ENCODE results near the gene MAPK4. TPM values are rescaled to one million over a fixed set of nuclear protein-coding genes. Genes with fewer than 3 reads are reported as not detected.

MAPK4 gene
- total and polyA plus RNA-seq, 3 donors from 2014 or later: 9.3 to 18.1 (median 13.3) TPM

DNA sequence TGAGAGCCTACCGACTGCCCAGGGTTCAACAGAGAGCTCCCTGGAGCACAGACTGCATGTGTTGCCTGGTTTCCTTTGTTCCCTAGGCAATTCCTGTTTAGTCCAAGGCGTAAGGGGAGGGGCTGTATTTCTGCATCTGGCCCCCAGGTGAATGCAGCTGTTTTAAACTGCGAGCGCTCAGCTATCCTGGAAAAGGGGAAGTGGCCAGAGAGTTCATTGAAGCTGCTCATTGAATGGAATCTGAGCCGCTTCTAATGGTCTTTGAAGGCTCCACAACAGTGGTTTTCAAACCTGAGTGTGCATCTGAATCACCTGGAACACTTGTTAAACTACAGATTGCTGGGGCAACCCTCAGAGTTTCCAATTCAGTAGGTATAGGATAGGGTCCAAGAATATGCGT is 18.1 kb downstream of the MAPK4 start:
- WGBS, 2 donors: 72 to 80% methylated on average over 6 of the region's 6 CpGs
- intact Hi-C loops (cut with DNase I; ENCODE audit: low total_unique reads): no loop called here
- no peaks in the 10 kb centered on the region for H3K27me3 ChIP-seq
- H3K9me3 ChIP-seq: no peaks in the 10 kb centered on the region
- no peak overlapping the region for H3K4me3 ChIP-seq
- DNase-seq: no peak
- no peak overlapping the region for H3K27ac ChIP-seq
- no peaks in the 10 kb centered on the region for H3K4me1 ChIP-seq
- H3K36me3 ChIP-seq (ENCODE audit: low read depth, missing control alignments): no peaks in the 10 kb centered on the region
- no peak for TF ChIP-seq POLR2A (IDR thresholded peaks at IDR 0.05)
- no peak for TF ChIP-seq CTCF (IDR thresholded peaks at IDR 0.05)

- 76 to 90% methylated on average over 3 of the region's 3 CpGs for WGBS, 2 donors
- no peak overlapping the region for H3K27ac ChIP-seq
- TF ChIP-seq POLR2A (IDR thresholded peaks at IDR 0.05): no peak
- TF ChIP-seq CTCF (IDR thresholded peaks at IDR 0.05): no peak
- intact Hi-C loops (cut with DNase I; ENCODE audit: low total_unique reads): no loop called here
- no peak for DNase-seq
- no peaks in the 10 kb centered on the region for H3K4me1 ChIP-seq
- no peak overlapping the region for H3K4me3 ChIP-seq
- no peaks in the 10 kb centered on the region for H3K9me3 ChIP-seq
- no peaks in the 10 kb centered on the region for H3K27me3 ChIP-seq
- H3K36me3 ChIP-seq (ENCODE audit: low read depth, missing control alignments): no peaks in the 10 kb centered on the region
Observed at GRCh38 chr18:50578651-50579050, 18.8 kb downstream of the MAPK4 start.

- 48 to 51% methylated on average over 3 of the region's 3 CpGs for WGBS, 2 donors
- no peaks in the 10 kb centered on the region for H3K9me3 ChIP-seq
- TF ChIP-seq POLR2A (IDR thresholded peaks at IDR 0.05): no peak
- no peak for TF ChIP-seq CTCF (IDR thresholded peaks at IDR 0.05)
- H3K4me3 ChIP-seq: no peak overlapping the region
- no peaks in the 10 kb centered on the region for H3K36me3 ChIP-seq (ENCODE audit: low read depth, missing control alignments)
- H3K4me1 ChIP-seq: no peaks in the 10 kb centered on the region
- no peak for DNase-seq
- no peak overlapping the region for H3K27ac ChIP-seq
- intact Hi-C loops (cut with DNase I; ENCODE audit: low total_unique reads): no loop called here
- H3K27me3 ChIP-seq: no peaks in the 10 kb centered on the region
Observed at GRCh38 chr18:50579061-50579774, 19.3 kb downstream of the MAPK4 start.

GRCh38 chr18:50581517-50581916 is 21.6 kb downstream of the MAPK4 start:
- Histone ChIP-seq H3K9me3 (no peaks in the 10 kb centered on the region), H3K4me1 (no peaks in the 10 kb centered on the region), H3K27ac (no peak overlapping the region), H3K4me3 (no peak overlapping the region), H3K27me3 (no peaks in the 10 kb centered on the region), H3K36me3 (ENCODE audit: low read depth, missing control alignments) (no peaks in the 10 kb centered on the region)
- TF ChIP-seq POLR2A (IDR thresholded peaks at IDR 0.05) (no peak), CTCF (IDR thresholded peaks at IDR 0.05) (no peak)
- DNase-seq: no peak
- intact Hi-C loops (cut with DNase I; ENCODE audit: low total_unique reads): no loop called here
- WGBS, 2 donors: 92 to 94% methylated on average over 1 of the region's 1 CpG

- no peaks in the 10 kb centered on the region for H3K27me3 ChIP-seq
- H3K9me3 ChIP-seq: no peaks in the 10 kb centered on the region
- DNase-seq: no peak
- no peak overlapping the region for H3K27ac ChIP-seq
- WGBS, 2 donors: 82 to 85% methylated on average over 4 of the region's 4 CpGs
- H3K4me3 ChIP-seq: no peak overlapping the region
- no peaks in the 10 kb centered on the region for H3K4me1 ChIP-seq
- H3K36me3 ChIP-seq (ENCODE audit: low read depth, missing control alignments): no peaks in the 10 kb centered on the region
- TF ChIP-seq POLR2A (IDR thresholded peaks at IDR 0.05) (no peak), CTCF (IDR thresholded peaks at IDR 0.05) (no peak)
- intact Hi-C loops (cut with DNase I; ENCODE audit: low total_unique reads): no loop called here
Observed at GRCh38 chr18:50582500-50582899, 22.6 kb downstream of the MAPK4 start.

Data from testis (tissue), 3 donors.